ENCODE measurements around the gene BAHCC1. TPM values are rescaled to one million over a fixed set of nuclear protein-coding genes. Genes with fewer than 3 reads are reported as not detected.
A peak's percentile ranks its signal among the peaks of the same experiment; 100 is the strongest.

Gene BAHCC1
- polyA plus RNA-seq, 4 donors, result 2.2 to 26.9 (median 9.8) TPM

GRCh38 chr17:81406117-81406953, 11.1 kb downstream of the BAHCC1 start:
- Histone ChIP-seq H3K27ac (ENCODE audit: low read depth in 1 of 3, low read length in 2 of 3) (peak overlapping the region in 2 of 3 donors; percentile 48 to 75), H3K9me3 (ENCODE audit: control insufficient read depth in 2 of 2, insufficient read depth in 1 of 2, low read depth in 1 of 2, low read length in 1 of 2) (no peaks in the 10 kb centered on the region), H3K4me3 (ENCODE audit: low read depth in 1 of 3, low read length in 3 of 3) (no peak overlapping the region), H3K36me3 (ENCODE audit: control insufficient read depth in 3 of 3, insufficient read depth in 2 of 3, low read depth in 1 of 3, low read length in 3 of 3) (peaks cover 0 to 33% (median 0%) of the 10 kb centered on the region in 3 donors), H3K27me3 (ENCODE audit: control insufficient read depth in 3 of 3, insufficient read depth in 3 of 3, low read length in 3 of 3) (no peaks in the 10 kb centered on the region), H3K4me1 (ENCODE audit: control insufficient read depth in 3 of 3, insufficient read depth in 2 of 3, low read depth in 1 of 3, low read length in 2 of 3) (peaks cover 0 to 54% (median 0%) of the 10 kb centered on the region in 3 donors)
- WGBS, 3 donors, result 70 to 80% (median 73%) methylated on average over 41 to 42 of the region's 42 CpGs
- peak in 1 of 2 donors; percentile 61 for DNase-seq
- FAIRE-seq, result no peak

- DNase-seq (no peak), FAIRE-seq (no peak)
- Histone ChIP-seq H3K27ac (ENCODE audit: low read depth in 1 of 3, low read length in 2 of 3) (no peak overlapping the region), H3K27me3 (ENCODE audit: control insufficient read depth in 3 of 3, insufficient read depth in 3 of 3, low read length in 3 of 3) (no peaks in the 10 kb centered on the region), H3K4me1 (ENCODE audit: control insufficient read depth in 3 of 3, insufficient read depth in 2 of 3, low read depth in 1 of 3, low read length in 2 of 3) (peaks cover 0 to 46% (median 0%) of the 10 kb centered on the region in 3 donors), H3K9me3 (ENCODE audit: control insufficient read depth in 2 of 2, insufficient read depth in 1 of 2, low read depth in 1 of 2, low read length in 1 of 2) (no peaks in the 10 kb centered on the region), H3K36me3 (ENCODE audit: control insufficient read depth in 3 of 3, insufficient read depth in 2 of 3, low read depth in 1 of 3, low read length in 3 of 3) (peaks cover 0 to 23% (median 0%) of the 10 kb centered on the region in 3 donors), H3K4me3 (ENCODE audit: low read depth in 1 of 3, low read length in 3 of 3) (no peak overlapping the region)
- WGBS, 3 donors, result 82 to 87% (median 85%) methylated on average over 13 to 14 of the region's 14 CpGs
These were observed 12.8 kb downstream of the BAHCC1 start for GRCh38 chr17:81408049-81408448.

- Histone ChIP-seq H3K4me3 (ENCODE audit: low read depth in 1 of 3, low read length in 3 of 3) (no peak overlapping the region), H3K36me3 (ENCODE audit: control insufficient read depth in 3 of 3, insufficient read depth in 2 of 3, low read depth in 1 of 3, low read length in 3 of 3) (peaks cover 0 to 24% (median 0%) of the 10 kb centered on the region in 3 donors), H3K4me1 (ENCODE audit: control insufficient read depth in 3 of 3, insufficient read depth in 2 of 3, low read depth in 1 of 3, low read length in 2 of 3) (peaks cover 0 to 34% (median 0%) of the 10 kb centered on the region in 3 donors), H3K27ac (ENCODE audit: low read depth in 1 of 3, low read length in 2 of 3) (no peak overlapping the region), H3K9me3 (ENCODE audit: control insufficient read depth in 2 of 2, insufficient read depth in 1 of 2, low read depth in 1 of 2, low read length in 1 of 2) (no peaks in the 10 kb centered on the region), H3K27me3 (ENCODE audit: control insufficient read depth in 3 of 3, insufficient read depth in 3 of 3, low read length in 3 of 3) (no peaks in the 10 kb centered on the region)
- DNase-seq, result no peak
- FAIRE-seq, result no peak
- WGBS, 3 donors, result 73 to 79% (median 77%) methylated on average over 26 to 27 of the region's 27 CpGs
These were observed 14.1 kb downstream of the BAHCC1 start for GRCh38 chr17:81409190-81409935.

GRCh38 chr17:81410852-81411251, 15.6 kb downstream of the BAHCC1 start:
- WGBS, 3 donors, result 89 to 92% (median 91%) methylated on average over 15 to 16 of the region's 16 CpGs

GRCh38 chr17:81411305-81411704, 16.0 kb downstream of the BAHCC1 start:
- no peak overlapping the region for H3K4me3 ChIP-seq (ENCODE audit: low read depth in 1 of 3, low read length in 3 of 3)
- no peak for FAIRE-seq
- peaks cover 0 to 33% (median 0%) of the 10 kb centered on the region in 3 donors for H3K36me3 ChIP-seq (ENCODE audit: control insufficient read depth in 3 of 3, insufficient read depth in 2 of 3, low read depth in 1 of 3, low read length in 3 of 3)
- no peak overlapping the region for H3K27ac ChIP-seq (ENCODE audit: low read depth in 1 of 3, low read length in 2 of 3)
- 78 to 82% (median 78%) methylated on average over 5 to 8 of the region's 8 CpGs for WGBS, 3 donors
- no peaks in the 10 kb centered on the region for H3K9me3 ChIP-seq (ENCODE audit: control insufficient read depth in 2 of 2, insufficient read depth in 1 of 2, low read depth in 1 of 2, low read length in 1 of 2)
- peaks cover 0 to 15% (median 0%) of the 10 kb centered on the region in 3 donors for H3K4me1 ChIP-seq (ENCODE audit: control insufficient read depth in 3 of 3, insufficient read depth in 2 of 3, low read depth in 1 of 3, low read length in 2 of 3)
- H3K27me3 ChIP-seq (ENCODE audit: control insufficient read depth in 3 of 3, insufficient read depth in 3 of 3, low read length in 3 of 3), result no peaks in the 10 kb centered on the region
- DNase-seq, result no peak

More at GRCh38 chr17:81410852-81411251, 15.6 kb downstream of the BAHCC1 start:
- H3K4me3 ChIP-seq (ENCODE audit: low read depth in 1 of 3, low read length in 3 of 3), result no peak overlapping the region
- FAIRE-seq (no peak), DNase-seq (no peak)
- no peaks in the 10 kb centered on the region for H3K9me3 ChIP-seq (ENCODE audit: control insufficient read depth in 2 of 2, insufficient read depth in 1 of 2, low read depth in 1 of 2, low read length in 1 of 2)
- H3K27me3 ChIP-seq (ENCODE audit: control insufficient read depth in 3 of 3, insufficient read depth in 3 of 3, low read length in 3 of 3), result no peaks in the 10 kb centered on the region
- H3K36me3 ChIP-seq (ENCODE audit: control insufficient read depth in 3 of 3, insufficient read depth in 2 of 3, low read depth in 1 of 3, low read length in 3 of 3), result peaks cover 0 to 33% (median 0%) of the 10 kb centered on the region in 3 donors
- no peak overlapping the region for H3K27ac ChIP-seq (ENCODE audit: low read depth in 1 of 3, low read length in 2 of 3)
- peaks cover 0 to 19% (median 0%) of the 10 kb centered on the region in 3 donors for H3K4me1 ChIP-seq (ENCODE audit: control insufficient read depth in 3 of 3, insufficient read depth in 2 of 3, low read depth in 1 of 3, low read length in 2 of 3)

GRCh38 chr17:81412490-81413093, 17.3 kb downstream of the BAHCC1 start:
- WGBS, 3 donors, result 51 to 78% (median 64%) methylated on average over 27 to 29 of the region's 29 CpGs
- peak in 1 of 2 donors; percentile 59 for DNase-seq
- Histone ChIP-seq H3K9me3 (ENCODE audit: control insufficient read depth in 2 of 2, insufficient read depth in 1 of 2, low read depth in 1 of 2, low read length in 1 of 2) (no peaks in the 10 kb centered on the region), H3K36me3 (ENCODE audit: control insufficient read depth in 3 of 3, insufficient read depth in 2 of 3, low read depth in 1 of 3, low read length in 3 of 3) (peaks cover 0 to 32% (median 0%) of the 10 kb centered on the region in 3 donors), H3K4me1 (ENCODE audit: control insufficient read depth in 3 of 3, insufficient read depth in 2 of 3, low read depth in 1 of 3, low read length in 2 of 3) (peaks cover 0 to 9% (median 0%) of the 10 kb centered on the region in 3 donors), H3K27me3 (ENCODE audit: control insufficient read depth in 3 of 3, insufficient read depth in 3 of 3, low read length in 3 of 3) (no peaks in the 10 kb centered on the region), H3K4me3 (ENCODE audit: low read depth in 1 of 3, low read length in 3 of 3) (no peak overlapping the region), H3K27ac (ENCODE audit: low read depth in 1 of 3, low read length in 2 of 3) (no peak overlapping the region)
- no peak for FAIRE-seq

GRCh38 chr17:81413497-81414135, 18.4 kb downstream of the BAHCC1 start:
- Histone ChIP-seq H3K36me3 (ENCODE audit: control insufficient read depth in 3 of 3, insufficient read depth in 2 of 3, low read depth in 1 of 3, low read length in 3 of 3) (peaks cover 0 to 37% (median 0%) of the 10 kb centered on the region in 3 donors), H3K27ac (ENCODE audit: low read depth in 1 of 3, low read length in 2 of 3) (no peak overlapping the region), H3K27me3 (ENCODE audit: control insufficient read depth in 3 of 3, insufficient read depth in 3 of 3, low read length in 3 of 3) (no peaks in the 10 kb centered on the region), H3K4me3 (ENCODE audit: low read depth in 1 of 3, low read length in 3 of 3) (no peak overlapping the region), H3K4me1 (ENCODE audit: control insufficient read depth in 3 of 3, insufficient read depth in 2 of 3, low read depth in 1 of 3, low read length in 2 of 3) (peaks cover 0 to 11% (median 0%) of the 10 kb centered on the region in 3 donors), H3K9me3 (ENCODE audit: control insufficient read depth in 2 of 2, insufficient read depth in 1 of 2, low read depth in 1 of 2, low read length in 1 of 2) (no peaks in the 10 kb centered on the region)
- DNase-seq (no peak), FAIRE-seq (no peak)
- whole genome bisulfite sequencing, 3 donors, result 91 to 95% (median 92%) methylated on average over 28 to 30 of the region's 30 CpGs
